GM18520 (cell line): ENCODE data around the gene CUL3.

Experiments
- ATAC-seq: cut with Tn5 transposase; IDR thresholded peaks from one replicate; pipeline ENCODE4 v1.9.1; 2021; ENCODE audit not compliant: unreplicated experiment

The CUL3 gene

DNA sequence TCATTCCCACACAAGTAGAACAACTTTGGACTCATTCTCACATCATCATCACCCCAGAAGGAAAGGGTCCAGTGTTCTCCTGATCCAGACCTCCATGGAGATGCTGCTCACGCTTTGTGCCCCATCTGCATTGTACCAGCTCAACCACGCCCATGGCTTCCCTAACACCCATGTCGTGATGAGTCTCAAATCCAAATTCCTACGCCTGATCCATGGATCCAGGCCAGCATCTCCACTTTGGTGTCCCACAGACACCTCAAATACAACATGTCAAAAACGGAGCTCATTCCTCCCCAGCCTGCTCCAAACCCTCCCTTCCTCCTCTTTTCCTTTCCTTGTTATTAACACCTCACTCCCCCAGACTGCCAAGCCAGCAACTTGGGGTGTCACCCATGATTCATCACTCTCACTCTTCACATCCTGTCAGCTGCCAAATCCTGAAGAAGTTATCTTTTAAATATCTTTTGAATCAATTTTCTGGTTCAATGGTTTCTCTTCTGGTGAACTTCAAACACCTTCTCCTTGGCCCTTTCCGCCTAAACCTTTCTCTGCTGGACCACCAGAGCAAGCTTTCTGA, 153.1 kb downstream of the CUL3 start:
- ATAC-seq = no peak

DNA sequence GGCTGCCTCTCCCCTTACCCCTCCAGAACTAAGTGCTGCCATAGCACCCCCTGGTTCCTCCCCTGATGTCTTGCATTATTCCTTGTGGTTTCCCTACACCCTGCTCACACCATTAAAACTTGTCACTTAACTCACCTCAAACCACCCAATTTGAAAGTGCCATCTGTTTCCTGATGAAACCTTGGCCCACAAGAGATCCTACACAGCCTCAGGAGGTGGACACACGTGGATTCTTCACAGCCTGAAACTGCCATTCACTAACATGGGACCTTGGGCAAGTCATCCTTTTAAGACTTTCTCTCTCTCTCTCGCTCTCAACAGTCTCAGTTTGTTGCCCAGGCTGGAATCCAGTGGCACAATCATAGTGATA, 155.7 kb downstream of the CUL3 start:
- no peak for ATAC-seq

DNA sequence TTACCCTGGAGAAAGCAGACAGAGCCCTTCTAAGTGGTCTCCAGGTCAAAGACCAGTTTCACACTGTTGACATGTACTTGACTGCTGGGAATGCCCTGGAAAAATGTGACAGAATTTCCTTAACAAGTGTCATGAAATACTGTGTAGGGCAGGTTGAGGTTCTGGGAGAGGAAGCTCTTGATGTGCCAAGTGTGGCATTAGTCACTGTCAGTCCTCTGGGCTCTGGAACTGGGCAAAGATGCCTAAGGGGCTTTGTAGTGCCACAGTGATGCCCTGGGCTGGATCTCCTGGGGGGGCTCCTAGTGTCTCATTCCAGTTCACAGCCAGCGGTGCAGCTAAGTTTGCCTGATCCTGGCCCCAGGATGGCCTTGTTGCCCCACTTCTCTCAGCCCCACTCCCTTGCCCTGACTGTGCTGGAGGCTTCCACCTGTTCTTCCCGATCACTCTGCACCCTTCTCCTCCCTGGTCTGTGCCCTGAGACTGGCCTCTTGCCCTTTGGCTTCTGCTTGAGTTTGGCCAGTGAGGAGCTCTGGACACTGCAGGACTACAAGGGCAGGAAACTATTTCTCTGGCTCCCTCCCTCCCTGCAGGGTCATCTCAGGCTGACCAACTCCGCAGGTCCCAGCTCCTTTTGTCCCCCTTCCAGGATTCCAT, 156.2 kb downstream of the CUL3 start:
- ATAC-seq = no peak

DNA sequence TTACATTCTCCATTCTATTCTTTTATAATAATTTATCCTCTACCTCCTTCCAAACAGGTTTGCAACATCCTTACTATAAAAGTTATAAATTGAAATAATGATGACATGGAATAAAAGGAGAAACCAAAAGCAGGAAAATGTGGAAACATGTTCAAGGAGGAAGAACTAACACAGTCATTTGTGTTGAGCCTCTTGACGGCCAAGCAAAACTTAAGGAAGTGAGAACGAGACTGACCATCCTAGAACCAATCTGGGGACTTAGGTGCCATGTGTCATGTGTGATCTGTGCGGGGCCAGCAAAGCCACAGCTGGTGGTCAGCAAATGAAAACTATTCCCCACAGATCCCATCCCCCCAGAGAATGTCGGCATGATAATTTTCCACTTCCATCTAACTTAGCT, 157.7 kb downstream of the CUL3 start:
- ATAC-seq = no peak

DNA sequence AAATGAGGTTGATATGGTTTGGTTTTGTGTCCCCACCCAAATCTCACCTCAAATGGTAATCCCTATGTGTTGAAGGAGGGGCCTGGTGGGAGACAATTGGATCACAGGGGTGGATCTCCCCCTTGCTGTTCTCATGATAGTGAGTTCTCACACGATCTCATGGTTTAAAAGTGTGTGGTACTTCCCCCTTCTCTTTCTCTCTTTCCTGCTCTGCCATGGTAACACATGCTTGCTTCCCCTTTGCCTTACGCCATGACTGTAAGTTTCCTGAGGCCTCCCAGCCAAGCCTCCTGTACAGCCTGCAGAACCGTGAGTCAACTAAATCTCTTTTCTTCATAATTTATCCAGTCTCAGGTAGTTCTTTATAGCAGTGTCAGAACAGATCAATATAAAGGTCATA, 158.5 kb downstream of the CUL3 start:
- ATAC-seq = no peak

DNA sequence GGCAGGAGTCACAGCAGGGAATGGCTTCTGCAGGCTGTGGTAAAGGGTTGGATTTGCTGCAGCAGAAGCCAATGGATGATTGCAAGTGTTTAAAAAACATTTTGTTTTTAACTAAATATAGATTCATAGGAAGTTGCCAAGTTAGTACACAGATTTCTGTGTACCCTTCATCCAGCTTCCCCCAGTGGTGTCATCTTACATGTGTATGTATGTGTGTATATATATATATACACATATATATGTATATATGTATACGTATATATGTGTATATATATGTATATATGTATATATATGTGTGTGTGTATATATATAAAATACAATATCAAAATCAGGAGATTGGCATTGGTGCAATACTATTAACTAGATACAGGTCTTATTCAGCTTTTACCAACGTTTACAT, 164.1 kb downstream of the CUL3 start:
- no peak for ATAC-seq
